Activated CD4-positive, CD25-positive, alpha-beta regulatory T cell (primary cell): ENCODE measurements around the gene ADCYAP1R1.
"Not testable (repeated sequence)": the region's sequence is repeated elsewhere in the genome, so short reads cannot be mapped to it uniquely, and the experiment has no call there.

Experiments
- DNase-seq, 4 experiments: peaks; one replicate each; lab custom pipeline; 2025; lab: John Stamatoyannopoulos, UW

Gene ADCYAP1R1

DNA sequence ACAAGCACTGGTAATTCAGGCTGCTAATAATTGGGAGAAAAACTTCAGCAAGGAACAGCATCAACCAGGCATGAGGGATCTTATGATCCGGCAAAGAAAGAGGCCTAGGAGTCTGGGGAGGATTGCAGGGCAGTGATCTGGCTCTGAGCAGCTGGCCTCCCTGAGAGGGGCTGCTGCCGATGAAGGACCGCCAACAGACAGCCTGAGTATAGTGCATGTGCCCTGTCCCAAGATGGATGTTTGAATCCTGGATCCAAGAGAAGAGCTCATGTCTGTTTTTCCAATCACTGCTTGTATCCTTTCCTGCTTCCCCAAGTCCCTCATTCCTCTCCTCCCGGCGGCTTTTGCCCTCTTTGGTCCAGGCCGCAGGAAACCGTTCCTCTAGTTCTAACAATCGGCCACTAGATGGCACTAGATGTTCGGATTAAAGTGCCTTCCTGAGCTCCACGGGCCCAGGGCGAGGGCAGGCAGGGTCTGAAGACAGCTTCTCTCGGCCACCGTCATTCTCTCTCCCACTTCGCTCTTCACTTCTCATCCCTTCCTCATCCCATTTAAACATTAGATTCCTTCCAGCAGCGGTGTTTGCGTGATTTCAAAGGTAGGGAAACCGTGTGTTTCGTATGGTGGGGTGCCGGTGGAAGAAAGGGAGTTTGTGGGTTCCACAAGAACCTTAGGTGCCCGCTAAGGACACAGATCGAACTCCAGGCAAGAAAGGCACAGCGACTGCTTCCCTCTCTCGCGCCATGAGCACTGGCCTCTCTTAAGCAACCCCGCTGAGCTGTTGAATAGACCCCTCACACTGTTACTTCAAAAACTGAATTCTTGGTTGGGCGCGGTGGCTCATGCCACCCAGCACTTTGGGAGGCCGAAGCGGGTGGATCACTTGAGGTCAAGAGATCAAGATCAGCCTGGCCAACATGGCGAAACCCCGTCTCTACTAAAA lies 82.4 kb downstream of the ADCYAP1R1 start:
- no peak for DNase-seq

GRCh38 chr7:31137234-31137633 lies 85.1 kb downstream of the ADCYAP1R1 start:
- no peak for DNase-seq

DNA sequence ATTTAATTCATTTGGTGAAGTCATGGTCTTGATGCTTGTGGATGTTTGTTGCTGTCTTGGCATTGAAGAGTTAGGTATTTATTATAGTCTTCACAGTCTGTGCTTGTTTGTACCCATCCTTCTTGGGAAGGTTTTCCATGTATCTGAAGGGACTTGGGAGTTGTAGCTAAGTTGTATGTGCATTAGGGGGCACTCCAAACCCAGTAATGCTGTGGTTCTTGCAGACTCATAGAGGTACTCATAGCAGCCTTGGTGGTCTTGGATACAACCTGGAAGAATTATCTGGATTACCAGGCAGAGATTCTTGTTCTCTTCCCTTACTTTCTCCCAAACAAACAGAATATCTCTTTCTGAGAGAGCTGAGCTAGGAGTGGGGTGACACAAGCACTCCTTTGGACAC lies 93.2 kb downstream of the ADCYAP1R1 start:
- no peak for DNase-seq

- no peak for DNase-seq
Measured at GRCh38 chr7:31146030-31146429, 93.9 kb downstream of the ADCYAP1R1 start.

- no peak for DNase-seq
Measured at GRCh38 chr7:31146538-31146937, 94.4 kb downstream of the ADCYAP1R1 start.

- no peak for DNase-seq
Measured at GRCh38 chr7:31151849-31152248, 99.7 kb downstream of the ADCYAP1R1 start.

- not testable (repeated sequence) for DNase-seq
Measured at GRCh38 chr7:31153318-31153717, 101.2 kb downstream of the ADCYAP1R1 start.

DNA sequence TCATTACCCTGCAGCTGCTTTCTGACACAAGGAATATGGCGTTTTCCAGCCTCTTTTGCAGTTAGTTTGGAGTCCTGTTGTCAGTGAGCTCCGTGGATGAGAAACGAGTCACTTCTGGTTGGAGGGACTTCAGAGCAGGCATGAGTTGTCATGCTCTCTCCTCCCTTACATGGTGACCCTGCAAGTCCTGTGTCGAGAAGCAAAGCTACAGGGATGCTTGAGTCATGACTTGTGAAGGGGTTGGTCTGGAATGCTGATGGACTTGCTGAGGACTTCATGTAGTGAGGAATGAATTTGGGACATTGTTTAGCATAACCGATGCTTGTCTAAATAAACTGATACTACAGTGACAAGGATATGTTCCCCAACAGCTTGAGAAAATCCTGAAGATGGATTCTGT lies 108.8 kb downstream of the ADCYAP1R1 start:
- no peak for DNase-seq
